ENCODE data around the gene PCDH19. TPM values are rescaled to one million over a fixed set of nuclear protein-coding genes. Genes with fewer than 3 reads are reported as not detected.

The PCDH19 gene
- total and polyA plus RNA-seq, 11 donors = 0.15 to 2.2 (median 0.63) TPM

DNA sequence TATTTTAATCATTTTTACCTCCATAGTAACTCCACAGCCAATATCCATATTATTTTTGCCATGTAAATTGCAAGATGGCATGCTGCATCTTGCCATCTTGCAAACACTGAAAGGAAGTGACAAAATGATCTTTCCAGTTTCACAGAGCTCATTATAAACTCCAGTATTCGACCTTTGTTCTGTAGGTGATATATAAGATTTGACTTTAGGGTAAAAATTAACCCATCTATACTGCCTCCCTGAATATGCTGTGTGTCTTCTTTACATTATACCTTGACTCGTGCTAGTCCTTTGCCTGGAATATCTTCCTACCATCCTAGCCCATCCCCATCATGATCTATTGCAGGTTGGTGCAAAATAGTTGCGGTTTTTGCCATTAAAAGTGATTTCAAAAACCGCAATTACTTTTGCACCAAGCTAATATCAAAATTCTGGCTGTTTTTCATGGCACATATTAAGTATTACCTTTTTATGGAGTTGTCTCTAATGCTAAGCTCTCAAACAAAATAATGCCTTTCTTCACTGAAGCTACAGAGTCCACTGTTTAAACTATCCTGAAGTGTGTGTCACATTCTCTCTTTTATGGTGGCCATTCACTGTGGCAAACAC is 161.1 kb downstream of the PCDH19 start:
- Histone ChIP-seq H3K27me3 (no peaks in the 10 kb centered on the region), H3K4me3 (no peak overlapping the region), H3K4me1 (no peaks in the 10 kb centered on the region), H3K27ac (no peak overlapping the region), H3K9me3 (peaks cover 0 to 6% (median 0%) of the 10 kb centered on the region in 12 donors), H3K36me3 (no peaks in the 10 kb centered on the region)
- ATAC-seq = no peak
- 61 to 76% (median 68%) methylated on average over 4 of the region's 4 CpGs for WGBS, 4 donors
- no peak for DNase-seq
- no peak for TF ChIP-seq POLR2A (IDR thresholded peaks at IDR 0.05)
- TF ChIP-seq, protein P1, sequence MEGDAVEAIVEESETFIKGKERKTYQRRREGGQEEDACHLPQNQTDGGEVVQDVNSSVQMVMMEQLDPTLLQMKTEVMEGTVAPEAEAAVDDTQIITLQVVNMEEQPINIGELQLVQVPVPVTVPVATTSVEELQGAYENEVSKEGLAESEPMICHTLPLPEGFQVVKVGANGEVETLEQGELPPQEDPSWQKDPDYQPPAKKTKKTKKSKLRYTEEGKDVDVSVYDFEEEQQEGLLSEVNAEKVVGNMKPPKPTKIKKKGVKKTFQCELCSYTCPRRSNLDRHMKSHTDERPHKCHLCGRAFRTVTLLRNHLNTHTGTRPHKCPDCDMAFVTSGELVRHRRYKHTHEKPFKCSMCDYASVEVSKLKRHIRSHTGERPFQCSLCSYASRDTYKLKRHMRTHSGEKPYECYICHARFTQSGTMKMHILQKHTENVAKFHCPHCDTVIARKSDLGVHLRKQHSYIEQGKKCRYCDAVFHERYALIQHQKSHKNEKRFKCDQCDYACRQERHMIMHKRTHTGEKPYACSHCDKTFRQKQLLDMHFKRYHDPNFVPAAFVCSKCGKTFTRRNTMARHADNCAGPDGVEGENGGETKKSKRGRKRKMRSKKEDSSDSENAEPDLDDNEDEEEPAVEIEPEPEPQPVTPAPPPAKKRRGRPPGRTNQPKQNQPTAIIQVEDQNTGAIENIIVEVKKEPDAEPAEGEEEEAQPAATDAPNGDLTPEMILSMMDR (IDR thresholded peaks at IDR 0.05) = no peak
- intact Hi-C loops (cut with DNase I) = no loop called here

DNA sequence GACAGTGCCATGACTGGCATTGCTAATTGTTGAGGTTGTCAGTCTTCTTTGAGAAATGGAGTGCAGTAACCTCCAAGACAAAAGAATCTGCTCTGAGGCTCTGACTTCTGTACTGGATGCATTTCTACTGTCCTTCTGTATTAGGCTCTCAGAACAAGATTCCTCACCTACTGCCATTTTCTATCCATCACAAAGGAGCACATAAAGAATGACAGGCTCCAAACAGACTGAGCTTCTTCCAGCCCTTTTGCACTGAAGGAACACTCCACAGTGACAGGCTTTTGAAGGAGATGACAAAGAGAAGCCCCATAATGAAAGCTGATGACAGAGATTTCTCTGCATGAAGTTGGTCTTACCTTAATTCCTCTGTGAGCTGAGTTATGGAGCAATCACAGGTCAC is 162.2 kb downstream of the PCDH19 start:
- no peak overlapping the region for H3K4me3 ChIP-seq
- no peaks in the 10 kb centered on the region for H3K4me1 ChIP-seq
- TF ChIP-seq, protein P1 (IDR thresholded peaks at IDR 0.05) = no peak
- no peak for TF ChIP-seq POLR2A (IDR thresholded peaks at IDR 0.05)
- intact Hi-C loops (cut with DNase I) = no loop called here
- H3K9me3 ChIP-seq = peaks cover 0 to 9% (median 0%) of the 10 kb centered on the region in 12 donors
- no peaks in the 10 kb centered on the region for H3K27me3 ChIP-seq
- no peak overlapping the region for H3K27ac ChIP-seq
- H3K36me3 ChIP-seq = no peaks in the 10 kb centered on the region
- no peak for ATAC-seq
- DNase-seq = no peak

DNA sequence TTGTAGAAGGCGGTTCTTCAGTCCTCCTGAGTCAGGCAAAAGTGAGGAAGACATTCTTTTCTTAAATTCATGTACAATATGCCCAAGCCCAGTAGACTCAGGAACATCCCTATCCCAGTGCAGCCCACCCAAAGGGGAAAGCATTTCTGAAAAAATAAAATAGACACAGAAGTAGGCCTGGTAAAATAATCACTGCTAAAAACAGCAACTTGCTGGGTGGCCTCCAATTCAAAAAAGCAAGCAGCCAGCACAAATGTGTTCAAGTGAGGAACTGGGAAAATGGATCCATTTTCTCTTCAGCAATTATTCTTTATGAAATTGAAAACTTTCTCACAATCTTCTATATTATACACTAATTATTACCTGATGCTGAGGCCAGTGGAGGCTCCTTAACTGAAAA is 165.4 kb downstream of the PCDH19 start:
- intact Hi-C loops (cut with DNase I) = no loop called here

More for the DNA sequence above, 165.4 kb downstream of the PCDH19 start:
- no peak for DNase-seq
- peaks cover 0 to 6% (median 0%) of the 10 kb centered on the region in 9 donors for H3K27me3 ChIP-seq
- WGBS, 4 donors = 67 to 89% (median 78%) methylated on average over 1 of the region's 1 CpG
- H3K36me3 ChIP-seq = no peaks in the 10 kb centered on the region
- H3K9me3 ChIP-seq = peaks cover 0 to 14% (median 0%) of the 10 kb centered on the region in 12 donors
- no peaks in the 10 kb centered on the region for H3K4me1 ChIP-seq
- H3K4me3 ChIP-seq = no peak overlapping the region
- no peak overlapping the region for H3K27ac ChIP-seq
- TF ChIP-seq POLR2A (IDR thresholded peaks at IDR 0.05) = no peak
- TF ChIP-seq, protein P1 (IDR thresholded peaks at IDR 0.05) = no peak
- no peak for ATAC-seq

Other genes with a start within 250 kb of the PCDH19 start
- 1 to 10 TPM in 2 of 9 donors, under 1 TPM in 2, not detected in 5; 0.35 to 1.5 (median 0.89) TPM for gene TNMD, start 174.7 kb upstream of the PCDH19 start, total RNA-seq
- gene TNMD, start 174.7 kb upstream of the PCDH19 start, polyA plus RNA-seq = under 1 TPM; 0.08 to 0.15 TPM
- gene TSPAN6, start 226.5 kb upstream of the PCDH19 start, total RNA-seq = 1 to 10 TPM; 3.2 to 9.0 (median 6.0) TPM
- gene TSPAN6, start 226.5 kb upstream of the PCDH19 start, polyA plus RNA-seq = 1 to 10 TPM; 5.1 to 5.3 TPM
- gene SRPX2, start 233.9 kb upstream of the PCDH19 start, total RNA-seq = 10 to 100 TPM in 5 of 9 donors, 1 to 10 TPM in 4; 5.9 to 39.1 (median 16.4) TPM
- 10 to 100 TPM in 1 of 2 donors, 1 to 10 TPM in 1; 3.4 to 10.5 TPM for gene SRPX2, start 233.9 kb upstream of the PCDH19 start, polyA plus RNA-seq

All from heart left ventricle (tissue), 16 donors.